Loucy (cell line): Measurements from ENCODE around the gene EIF3F.

ENCODE experiments used
- H2AFZ ChIP-seq: fragments of 200-600 bp; sonication (generic); 2 replicates; pipeline ENCODE4 v1.6.0; 2016; ENCODE audit warnings: antibody characterized with exemption, mild to moderate bottlenecking, low read length, moderate library complexity
- H3F3A ChIP-seq: fragments of 200-600 bp; 2 replicates; pipeline ENCODE4 v1.6.0; 2016; ENCODE audit warnings: antibody characterized with exemption, low read depth, mild to moderate bottlenecking
- H3K27me3 ChIP-seq: fragments of 200-600 bp; sonication (generic); 2 replicates; pipeline ENCODE4 v1.6.1; 2014; ENCODE audit warnings: low read length, mild to moderate bottlenecking; ENCODE audit not compliant: insufficient read depth, poor library complexity, severe bottlenecking
- H3K36me3 ChIP-seq: fragments of 200-600 bp; sonication (generic); 2 replicates; pipeline ENCODE4 v1.6.1; 2016; ENCODE audit warnings: low read length; ENCODE audit not compliant: insufficient read depth
- H3K4me1 ChIP-seq: fragments of 200-600 bp; sonication (generic); 2 replicates; pipeline ENCODE4 v1.5.1; 2014; ENCODE audit warnings: low read length, mild to moderate bottlenecking; ENCODE audit not compliant: insufficient read depth, poor library complexity, severe bottlenecking
- H3K4me2 ChIP-seq: fragments of 200-600 bp; sonication (generic); 2 replicates; pipeline ENCODE4 v1.6.0; 2014; ENCODE audit warnings: antibody characterized with exemption, low read length, low read depth, mild to moderate bottlenecking; ENCODE audit not compliant: poor library complexity, severe bottlenecking
- H3K4me3 ChIP-seq: fragments of 200-600 bp; sonication (generic); 2 replicates; pipeline ENCODE4 v1.5.1; 2014; ENCODE audit warnings: low read length, mild to moderate bottlenecking, mixed read lengths; ENCODE audit not compliant: poor library complexity, severe bottlenecking
- H3K79me2 ChIP-seq: fragments of 200-600 bp; sonication (generic); 2 replicates; pipeline ENCODE4 v1.6.1; 2014; ENCODE audit warnings: low read length; ENCODE audit not compliant: insufficient read depth
- H3K9ac ChIP-seq: fragments of 200-600 bp; sonication (generic); 2 replicates; pipeline ENCODE4 v1.6.0; 2014; ENCODE audit warnings: mild to moderate bottlenecking, low read depth, low read length, moderate library complexity; ENCODE audit not compliant: poor library complexity, severe bottlenecking
- H3K9me2 ChIP-seq: fragments of 200-600 bp; sonication (generic); replicated peaks from 2 replicates; pipeline ENCODE4 v1.6.1; 2016; ENCODE audit warnings: low read depth, low read length, mixed read lengths
- H3K9me3 ChIP-seq: fragments of 200-600 bp; sonication (generic); 2 replicates; pipeline ENCODE4 v1.6.1; 2014; ENCODE audit warnings: mild to moderate bottlenecking, antibody characterized with exemption, low read length, low read depth; ENCODE audit not compliant: insufficient read depth
- H4K20me1 ChIP-seq: fragments of 200-600 bp; sonication (generic); 2 replicates; pipeline ENCODE4 v1.6.0; 2014; ENCODE audit warnings: antibody characterized with exemption, low read length, mild to moderate bottlenecking; ENCODE audit not compliant: insufficient read depth, poor library complexity, severe bottlenecking
- EZH2phosphoT487 ChIP-seq: fragments of 200-600 bp; IDR thresholded peaks from 2 replicates; pipeline ENCODE4 v1.6.1; 2018; ENCODE audit warnings: antibody characterized with exemption, mild to moderate bottlenecking, moderate library complexity, borderline replicate concordance
- TF ChIP-seq, protein P1 (sequence below): fragments of 200-600 bp; sonication (generic); conservative IDR thresholded peaks from 2 replicates; pipeline ENCODE4 v1.5.1; 2014; ENCODE audit warnings: mild to moderate bottlenecking, antibody characterized with exemption, low read length

Gene EIF3F

DNA sequence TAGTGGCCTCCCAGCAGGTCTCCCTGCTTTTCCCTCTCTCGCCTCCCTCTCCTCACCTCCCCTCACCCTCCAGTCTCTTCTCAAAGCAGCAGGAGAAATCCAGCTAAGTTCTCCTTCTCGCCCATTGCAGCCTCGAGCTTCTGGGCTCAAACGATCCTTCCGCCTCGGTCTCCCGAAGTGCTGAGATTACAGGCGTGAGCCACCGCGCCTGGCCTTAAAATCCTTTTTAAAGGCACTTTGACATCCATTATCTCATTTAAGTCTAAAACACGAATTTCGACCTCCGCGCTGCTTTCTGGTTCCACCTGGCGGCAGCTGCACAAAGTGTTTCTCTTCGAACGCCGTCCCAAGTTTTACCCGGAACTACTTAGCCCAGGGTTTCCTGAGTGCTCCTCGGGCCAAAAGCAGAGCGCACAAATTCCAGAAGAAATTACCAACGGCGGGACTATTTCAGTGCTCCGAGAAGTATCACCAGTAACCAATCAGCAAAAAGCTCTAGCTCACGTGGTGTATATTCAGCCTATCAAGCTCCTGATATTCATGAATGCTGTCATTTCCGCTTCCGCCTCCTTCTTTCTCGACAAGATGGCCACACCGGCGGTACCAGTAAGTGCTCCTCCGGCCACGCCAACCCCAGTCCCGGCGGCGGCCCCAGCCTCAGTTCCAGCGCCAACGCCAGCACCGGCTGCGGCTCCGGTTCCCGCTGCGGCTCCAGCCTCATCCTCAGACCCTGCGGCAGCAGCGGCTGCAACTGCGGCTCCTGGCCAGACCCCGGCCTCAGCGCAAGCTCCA lies at the start of gene EIF3F:
TSS of gene EIF3F (plus strand) at position 570 of the 792 bp plus-strand sequence. CDS start at position 586, 16 bp downstream.
- H3K4me2 ChIP-seq, result peak within 1 kb of the TSS; percentile 99
- H3K36me3 ChIP-seq, result peaks cover 8% of the 10 kb centered on the region; the same call in 1 of the 2 replicates
- H3F3A ChIP-seq, result no peaks in the 10 kb centered on the region
- H3K9me2 ChIP-seq, result no peaks in the 10 kb centered on the region
- peak within 1 kb of the TSS; percentile 90 for H3K4me3 ChIP-seq
- H2AFZ ChIP-seq, result peak within 1 kb of the TSS; percentile 98
- H3K9me3 ChIP-seq, result no peaks in the 10 kb centered on the region
- H3K4me1 ChIP-seq, result peaks cover 26% of the 10 kb centered on the region
- H3K27me3 ChIP-seq, result no peaks in the 10 kb centered on the region
- peaks cover 28% of the 10 kb centered on the region for H4K20me1 ChIP-seq
- H3K9ac ChIP-seq, result peak within 1 kb of the TSS; percentile 74
- peaks cover 44% of the 10 kb centered on the region for H3K79me2 ChIP-seq
- TF ChIP-seq, protein P1, sequence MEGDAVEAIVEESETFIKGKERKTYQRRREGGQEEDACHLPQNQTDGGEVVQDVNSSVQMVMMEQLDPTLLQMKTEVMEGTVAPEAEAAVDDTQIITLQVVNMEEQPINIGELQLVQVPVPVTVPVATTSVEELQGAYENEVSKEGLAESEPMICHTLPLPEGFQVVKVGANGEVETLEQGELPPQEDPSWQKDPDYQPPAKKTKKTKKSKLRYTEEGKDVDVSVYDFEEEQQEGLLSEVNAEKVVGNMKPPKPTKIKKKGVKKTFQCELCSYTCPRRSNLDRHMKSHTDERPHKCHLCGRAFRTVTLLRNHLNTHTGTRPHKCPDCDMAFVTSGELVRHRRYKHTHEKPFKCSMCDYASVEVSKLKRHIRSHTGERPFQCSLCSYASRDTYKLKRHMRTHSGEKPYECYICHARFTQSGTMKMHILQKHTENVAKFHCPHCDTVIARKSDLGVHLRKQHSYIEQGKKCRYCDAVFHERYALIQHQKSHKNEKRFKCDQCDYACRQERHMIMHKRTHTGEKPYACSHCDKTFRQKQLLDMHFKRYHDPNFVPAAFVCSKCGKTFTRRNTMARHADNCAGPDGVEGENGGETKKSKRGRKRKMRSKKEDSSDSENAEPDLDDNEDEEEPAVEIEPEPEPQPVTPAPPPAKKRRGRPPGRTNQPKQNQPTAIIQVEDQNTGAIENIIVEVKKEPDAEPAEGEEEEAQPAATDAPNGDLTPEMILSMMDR, result peak; percentile 82
- TF ChIP-seq EZH2phosphoT487, result no peak

DNA sequence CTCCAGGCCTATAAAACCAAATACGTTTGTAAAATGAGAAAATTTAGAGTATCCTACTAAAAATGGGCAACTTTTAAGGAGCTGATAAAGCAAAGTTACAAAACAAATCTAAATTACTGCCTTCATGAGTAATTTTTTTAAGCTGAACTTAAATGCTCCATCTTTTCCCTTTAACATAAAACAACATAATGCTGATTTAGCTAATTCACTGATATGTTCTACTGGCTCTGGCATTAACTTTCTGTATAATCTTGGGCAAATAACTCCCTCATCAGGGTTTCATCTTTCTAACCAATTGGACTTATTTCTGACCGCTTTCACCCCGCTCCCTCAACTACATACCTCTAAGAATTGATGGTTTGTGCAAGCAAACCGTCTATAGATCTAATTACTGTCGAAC lies 46.0 kb upstream of the EIF3F start:
- Histone ChIP-seq H3K36me3 (no peaks in the 10 kb centered on the region), H3K4me3 (no peak overlapping the region), H3K4me2 (no peak overlapping the region), H4K20me1 (no peaks in the 10 kb centered on the region), H3F3A (no peaks in the 10 kb centered on the region), H3K27me3 (no peaks in the 10 kb centered on the region), H3K9ac (no peak overlapping the region), H3K9me3 (peaks cover 12% of the 10 kb centered on the region; the same call in 1 of the 2 replicates), H3K4me1 (no peaks in the 10 kb centered on the region), H2AFZ (no peak overlapping the region), H3K9me2 (no peaks in the 10 kb centered on the region), H3K79me2 (no peaks in the 10 kb centered on the region)
- TF ChIP-seq EZH2phosphoT487, result no peak
- TF ChIP-seq, protein P1, result no peak

GRCh38 chr11:7941608-7942007 lies 45.5 kb upstream of the EIF3F start, which contains the start of gene OR10A3:
TSS of gene OR10A3 (minus strand) at chr11:7941708. CDS start at chr11:7939520, 2,188 bp downstream.
- Histone ChIP-seq H3K4me2 (no peak within 1 kb of the TSS), H3K27me3 (no peaks in the 10 kb centered on the region), H3K4me1 (no peaks in the 10 kb centered on the region), H2AFZ (no peak within 1 kb of the TSS), H3K4me3 (no peak within 1 kb of the TSS), H3K79me2 (no peaks in the 10 kb centered on the region), H3K9ac (no peak within 1 kb of the TSS), H3K9me3 (peaks cover 12% of the 10 kb centered on the region; the same call in 1 of the 2 replicates), H4K20me1 (no peaks in the 10 kb centered on the region), H3K9me2 (no peaks in the 10 kb centered on the region), H3K36me3 (no peaks in the 10 kb centered on the region), H3F3A (no peaks in the 10 kb centered on the region)
- TF ChIP-seq, protein P1, result no peak
- no peak for TF ChIP-seq EZH2phosphoT487
